Measurements from ENCODE around the gene B3GNT9.
A peak's percentile ranks its signal among the peaks of the same experiment; 100 is the strongest.

The B3GNT9 gene

GRCh38 chr16:67109407-67110135 lies 41.2 kb downstream of the B3GNT9 start, which contains the start of gene PHAF1:
Gene PHAF1, plus strand, starts transcription at chr16:67109941. Its CDS starts 235 bp downstream, at chr16:67110176.
- no peak for FAIRE-seq

- FAIRE-seq = no peak
Observed at GRCh38 chr16:67108931-67109406, 41.8 kb downstream of the B3GNT9 start.

- no peak for FAIRE-seq
Observed at GRCh38 chr16:67108489-67108888, 42.3 kb downstream of the B3GNT9 start.

- FAIRE-seq = no peak
Observed at GRCh38 chr16:67105881-67106280, 44.9 kb downstream of the B3GNT9 start.

GRCh38 chr16:67105246-67105645 lies 45.6 kb downstream of the B3GNT9 start:
- no peak for FAIRE-seq

GRCh38 chr16:67104845-67105244 lies 46.0 kb downstream of the B3GNT9 start:
- FAIRE-seq = no peak

- no peak for FAIRE-seq
Observed at GRCh38 chr16:67104061-67104460, 46.7 kb downstream of the B3GNT9 start.

GRCh38 chr16:67101311-67102082 lies 49.3 kb downstream of the B3GNT9 start:
- no peak for FAIRE-seq

GRCh38 chr16:67100569-67101310 lies 50.1 kb downstream of the B3GNT9 start:
- peak; percentile 89 for FAIRE-seq

GRCh38 chr16:67098599-67098998 lies 52.2 kb downstream of the B3GNT9 start:
- no peak for FAIRE-seq

Data from G401.6 (cell line).